ENCODE results near the gene ALG2.

- TF ChIP-seq, protein P1, sequence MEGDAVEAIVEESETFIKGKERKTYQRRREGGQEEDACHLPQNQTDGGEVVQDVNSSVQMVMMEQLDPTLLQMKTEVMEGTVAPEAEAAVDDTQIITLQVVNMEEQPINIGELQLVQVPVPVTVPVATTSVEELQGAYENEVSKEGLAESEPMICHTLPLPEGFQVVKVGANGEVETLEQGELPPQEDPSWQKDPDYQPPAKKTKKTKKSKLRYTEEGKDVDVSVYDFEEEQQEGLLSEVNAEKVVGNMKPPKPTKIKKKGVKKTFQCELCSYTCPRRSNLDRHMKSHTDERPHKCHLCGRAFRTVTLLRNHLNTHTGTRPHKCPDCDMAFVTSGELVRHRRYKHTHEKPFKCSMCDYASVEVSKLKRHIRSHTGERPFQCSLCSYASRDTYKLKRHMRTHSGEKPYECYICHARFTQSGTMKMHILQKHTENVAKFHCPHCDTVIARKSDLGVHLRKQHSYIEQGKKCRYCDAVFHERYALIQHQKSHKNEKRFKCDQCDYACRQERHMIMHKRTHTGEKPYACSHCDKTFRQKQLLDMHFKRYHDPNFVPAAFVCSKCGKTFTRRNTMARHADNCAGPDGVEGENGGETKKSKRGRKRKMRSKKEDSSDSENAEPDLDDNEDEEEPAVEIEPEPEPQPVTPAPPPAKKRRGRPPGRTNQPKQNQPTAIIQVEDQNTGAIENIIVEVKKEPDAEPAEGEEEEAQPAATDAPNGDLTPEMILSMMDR (IDR thresholded peaks at IDR 0.05) = no peak
- no peak for TF ChIP-seq POLR2A (IDR thresholded peaks at IDR 0.05)
Measured at GRCh38 chr9:99237356-99237755, 15.6 kb upstream of the ALG2 start.

Measured in heart left ventricle (tissue), 13 donors.